Measurements from ENCODE around the gene MICU1. TPM values are rescaled to one million over a fixed set of nuclear protein-coding genes. Genes with fewer than 3 reads are reported as not detected.

MICU1 gene
- total and polyA plus RNA-seq, 10 of the 15 experiments (the other 5 are each of a cell fraction or from before 2014, with no cell fraction given), result 18.2 to 36.4 (median 22.2) TPM

- in situ Hi-C loops (cut with MboI), result no loop called here
- peaks cover 26% of the 10 kb centered on the region for H3K79me2 ChIP-seq (ENCODE audit: control insufficient read depth, insufficient read depth, low read length)
- no peak for TF ChIP-seq TAF1 (IDR thresholded peaks at IDR 0.05; ENCODE audit: borderline replicate concordance, low read depth, low read length)
- no peak for TF ChIP-seq ZNF274 (IDR thresholded peaks at IDR 0.05; ENCODE audit: insufficient read depth, insufficient read length)
- no peak for TF ChIP-seq NR2C2 (IDR thresholded peaks at IDR 0.05; ENCODE audit: borderline replicate concordance, control insufficient read depth, insufficient read length, low read depth)
- peak; percentile 38; the same call in 1 of the 2 replicates for TF ChIP-seq LARP7 (IDR thresholded peaks at IDR 0.05)
- peak; percentile 68 for TF ChIP-seq NKRF (conservative IDR thresholded peaks at IDR 0.05)
- no peak for TF ChIP-seq CHD4 (IDR thresholded peaks at IDR 0.05)
- TF ChIP-seq REST (IDR thresholded peaks at IDR 0.05; ENCODE audit: low read depth, low read length), result no peak
- no peak for TF ChIP-seq EZH2 (IDR thresholded peaks at IDR 0.05; ENCODE audit: borderline replicate concordance, control insufficient read depth, low read depth, low read length)
- 0 out of 2 replicates have a peak, but pooled peaks have one; percentile 22 for TF ChIP-seq NR2F1 (conservative IDR thresholded peaks at IDR 0.05)
- TF ChIP-seq POU2F2 (IDR thresholded peaks at IDR 0.05; ENCODE audit: borderline replicate concordance, low read depth, low read length), result no peak
- peak; percentile 52; the same call in 1 of the 2 replicates for TF ChIP-seq MXI1 (IDR thresholded peaks at IDR 0.05; ENCODE audit: low read depth, low read length)
- TF ChIP-seq CHD2 (IDR thresholded peaks at IDR 0.05; ENCODE audit: borderline replicate concordance, low read depth, low read length), result no peak
- no peak for TF ChIP-seq BHLHE40 (IDR thresholded peaks at IDR 0.05; ENCODE audit: borderline replicate concordance in 1 of 2, low read depth in 2 of 2, low read length in 1 of 2)
- no peak for TF ChIP-seq RELB (IDR thresholded peaks at IDR 0.05; ENCODE audit: low read depth)
- TF ChIP-seq BCL3 (IDR thresholded peaks at IDR 0.05; ENCODE audit: borderline replicate concordance, insufficient read depth, low read depth, low read length, poor library complexity, severe bottlenecking), result no peak
- TF ChIP-seq YBX1 (IDR thresholded peaks at IDR 0.05), result no peak
Observed at GRCh38 chr10:72353965-72354355, 271.9 kb downstream of the MICU1 start.

More at GRCh38 chr10:72353965-72354355, 271.9 kb downstream of the MICU1 start:
- Histone ChIP-seq H3K4me2 (ENCODE audit: control insufficient read depth, insufficient read depth) (peak overlapping the region; percentile 72), H3K9me3 (replicated peaks; ENCODE audit: control insufficient read depth, insufficient read depth, low read length) (no peaks in the 10 kb centered on the region), H3K27ac (ENCODE audit: control insufficient read depth, insufficient read depth) (peak overlapping the region; percentile 87), H4K20me1 (ENCODE audit: control insufficient read depth, insufficient read depth) (no peaks in the 10 kb centered on the region), H3K9ac (ENCODE audit: control insufficient read depth, insufficient read depth, low read length) (peak overlapping the region; percentile 81), H3K36me3 (ENCODE audit: control insufficient read depth in 2 of 2, insufficient read depth in 2 of 2, low read length in 1 of 2) (peaks cover 6% of the 10 kb centered on the region in 2 experiments; a peak in 2 of 4 replicates), H3K4me3 (peak overlapping the region; percentile 98), H3K4me1 (ENCODE audit: control insufficient read depth, insufficient read depth, low read length) (peaks cover 7% of the 10 kb centered on the region), H2AFZ (ENCODE audit: control insufficient read depth, low read depth, low read length) (peak overlapping the region; percentile 25; the same call in 1 of the 2 replicates), H3K27me3 (replicated peaks in 1 of 2; ENCODE audit: control insufficient read depth in 2 of 2, insufficient read depth in 2 of 2, low read length in 1 of 2) (no peaks in the 10 kb centered on the region)
- ChIA-PET POLR2A (interaction anchor here (1.1 kb wide), 1 partner anchor 139 kb away, joined by 3 read pairs; no protein-coding TSS in a partner anchor), CTCF (interaction anchor here (1.7 kb wide), 1 partner anchor 16 kb away, joined by 4 read pairs; no protein-coding TSS in a partner anchor), SMC1A (ENCODE audit: uncharacterized antibody, unreplicated experiment) (no interaction called here), RAD21 (ENCODE audit: unreplicated experiment) (no interaction called here)
- FAIRE-seq (no peak), DNase-seq (ENCODE audit: low read depth, low spot score) (no peak), ATAC-seq (peak; percentile 18)
- TSS peak; percentile 60 for BruUV-seq (replicated peaks)
- intact Hi-C loops (cut with micrococcal nuclease; ENCODE audit: unreplicated experiment), result no loop called here
- WGBS (ENCODE audit: insufficient coverage, insufficient replicate concordance, low lambda C conversion rate, missing lambda C conversion rate), result under 1% methylated on average over 23 of the region's 23 CpGs

Measured in GM12878 (cell line).